Measurements from ENCODE around the gene HSPBAP1.

DNA sequence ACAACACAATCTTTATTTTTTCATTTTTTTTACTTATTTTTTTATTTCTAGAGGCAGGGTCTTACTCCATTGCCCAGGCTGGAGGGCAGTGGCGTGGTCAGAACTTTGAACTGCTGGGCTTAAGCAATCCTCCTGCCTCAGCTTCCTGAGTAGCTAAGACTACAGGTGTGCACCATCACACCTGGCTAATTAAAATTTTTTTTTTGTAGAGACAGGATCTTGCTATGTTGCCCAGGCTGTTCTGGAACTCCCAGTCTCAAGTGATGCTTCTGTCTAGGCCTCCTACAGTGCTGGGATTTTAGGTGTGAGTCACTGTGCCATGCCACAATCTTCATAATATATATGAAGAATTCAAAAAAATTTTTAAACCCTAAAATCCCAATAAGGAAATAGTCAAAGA lies 20.8 kb downstream of the HSPBAP1 start:
- TF ChIP-seq POLR2A (conservative IDR thresholded peaks at IDR 0.05) = no peak
- no peak for TF ChIP-seq EZH2 (IDR thresholded peaks at IDR 0.05; ENCODE audit: borderline replicate concordance, low read depth, low read length)
- no peak for TF ChIP-seq GTF2F1 (IDR thresholded peaks at IDR 0.05; ENCODE audit: low read depth, low read length)
- TF ChIP-seq, protein P1, sequence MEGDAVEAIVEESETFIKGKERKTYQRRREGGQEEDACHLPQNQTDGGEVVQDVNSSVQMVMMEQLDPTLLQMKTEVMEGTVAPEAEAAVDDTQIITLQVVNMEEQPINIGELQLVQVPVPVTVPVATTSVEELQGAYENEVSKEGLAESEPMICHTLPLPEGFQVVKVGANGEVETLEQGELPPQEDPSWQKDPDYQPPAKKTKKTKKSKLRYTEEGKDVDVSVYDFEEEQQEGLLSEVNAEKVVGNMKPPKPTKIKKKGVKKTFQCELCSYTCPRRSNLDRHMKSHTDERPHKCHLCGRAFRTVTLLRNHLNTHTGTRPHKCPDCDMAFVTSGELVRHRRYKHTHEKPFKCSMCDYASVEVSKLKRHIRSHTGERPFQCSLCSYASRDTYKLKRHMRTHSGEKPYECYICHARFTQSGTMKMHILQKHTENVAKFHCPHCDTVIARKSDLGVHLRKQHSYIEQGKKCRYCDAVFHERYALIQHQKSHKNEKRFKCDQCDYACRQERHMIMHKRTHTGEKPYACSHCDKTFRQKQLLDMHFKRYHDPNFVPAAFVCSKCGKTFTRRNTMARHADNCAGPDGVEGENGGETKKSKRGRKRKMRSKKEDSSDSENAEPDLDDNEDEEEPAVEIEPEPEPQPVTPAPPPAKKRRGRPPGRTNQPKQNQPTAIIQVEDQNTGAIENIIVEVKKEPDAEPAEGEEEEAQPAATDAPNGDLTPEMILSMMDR (IDR thresholded peaks at IDR 0.05 in 2 of 3, conservative IDR thresholded peaks at IDR 0.05 in 1 of 3; ENCODE audit: insufficient read depth in 2 of 3, low read depth in 1 of 3, low read length in 3 of 3) = no peak
